ENCODE measurements around the gene C5orf15. TPM values are rescaled to one million over a fixed set of nuclear protein-coding genes. Genes with fewer than 3 reads are reported as not detected.

Gene C5orf15
- polyA plus RNA-seq, 1 donor (not counting 4 experiments of a cell fraction or from before 2014, with no cell fraction given), result 86.9 TPM

DNA sequence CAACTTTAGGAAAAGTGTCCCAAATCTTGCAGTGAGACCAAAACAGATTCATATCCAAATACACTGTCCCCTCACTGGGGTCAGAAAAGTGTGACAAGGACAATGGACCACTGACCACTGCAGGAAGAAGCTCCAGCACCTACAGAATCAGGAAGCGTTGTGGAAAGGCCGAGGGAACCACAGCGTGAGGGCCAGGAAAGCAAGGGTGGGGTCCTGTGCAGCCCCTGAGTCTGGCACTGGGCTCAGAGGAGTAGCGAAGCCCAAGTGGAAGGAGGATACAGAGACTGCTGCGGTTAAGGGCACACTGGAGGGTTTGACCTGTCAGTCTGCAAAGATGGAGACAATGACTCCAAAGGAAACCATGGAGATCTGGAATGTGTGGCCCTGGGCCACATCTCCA is 36.9 kb downstream of the C5orf15 start:
- Histone ChIP-seq H3K4me2 (ENCODE audit: control insufficient read depth, extremely low read depth, insufficient read depth, low read depth, low read length) (no peak overlapping the region), H2AFZ (ENCODE audit: control insufficient read depth, low read length) (no peak overlapping the region), H3K9me3 (ENCODE audit: control insufficient read depth, low read depth, low read length) (no peaks in the 10 kb centered on the region), H3K9me1 (ENCODE audit: control insufficient read depth, extremely low read depth, insufficient read depth, low read length) (no peaks in the 10 kb centered on the region), H3K9ac (ENCODE audit: control insufficient read depth, extremely low read depth, insufficient read depth, low read length) (no peak overlapping the region), H4K20me1 (ENCODE audit: control insufficient read depth, extremely low read depth, insufficient read depth, low read length) (no peaks in the 10 kb centered on the region), H3K36me3 (ENCODE audit: control insufficient read depth in 2 of 2, extremely low read depth in 1 of 2, insufficient read depth in 2 of 2, low read length in 2 of 2) (no peaks in the 10 kb centered on the region), H3K27ac (ENCODE audit: control insufficient read depth, insufficient read depth, low read length) (no peak overlapping the region), H3K4me3 (ENCODE audit: control insufficient read depth in 2 of 3, extremely low read depth in 1 of 3, insufficient read depth in 2 of 3, low read depth in 1 of 3, low read length in 3 of 3) (no peak overlapping the region), H3K27me3 (ENCODE audit: control insufficient read depth, extremely low read depth, insufficient read depth, low read length) (peaks cover 10% of the 10 kb centered on the region), H3K79me2 (ENCODE audit: control insufficient read depth, insufficient read depth, low read length) (no peaks in the 10 kb centered on the region), H3K4me1 (ENCODE audit: control insufficient read depth, extremely low read depth, insufficient read depth, low read length) (no peaks in the 10 kb centered on the region)
- dilution Hi-C loops (cut with MboI; ENCODE audit: extremely low pct_ligation_motif_present, low sequenced_read_pairs), result no loop called here
- no peak for TF ChIP-seq CTCF (optimal IDR thresholded peaks at IDR 0.05 in 1 of 3, IDR thresholded peaks at IDR 0.05 in 1 of 3, conservative IDR thresholded peaks at IDR 0.05 in 1 of 3; ENCODE audit: extremely low read depth in 1 of 3, insufficient read depth in 2 of 3, low read length in 3 of 3)
- no peak for TF ChIP-seq EZH2 (IDR thresholded peaks at IDR 0.05; ENCODE audit: low read length)
- FAIRE-seq (no peak), DNase-seq (ENCODE audit: low read depth, low spot score) (no peak)

GRCh38 chr5:133930813-133931090 is 37.7 kb downstream of the C5orf15 start:
- TF ChIP-seq EZH2 (IDR thresholded peaks at IDR 0.05; ENCODE audit: low read length) (no peak), CTCF (optimal IDR thresholded peaks at IDR 0.05 in 1 of 3, IDR thresholded peaks at IDR 0.05 in 1 of 3, conservative IDR thresholded peaks at IDR 0.05 in 1 of 3; ENCODE audit: extremely low read depth in 1 of 3, insufficient read depth in 2 of 3, low read length in 3 of 3) (no peak)
- FAIRE-seq (no peak), DNase-seq (ENCODE audit: low read depth, low spot score) (no peak)
- Histone ChIP-seq H3K36me3 (ENCODE audit: control insufficient read depth in 2 of 2, extremely low read depth in 1 of 2, insufficient read depth in 2 of 2, low read length in 2 of 2) (no peaks in the 10 kb centered on the region), H3K9me1 (ENCODE audit: control insufficient read depth, extremely low read depth, insufficient read depth, low read length) (no peaks in the 10 kb centered on the region), H3K4me3 (ENCODE audit: control insufficient read depth in 2 of 3, extremely low read depth in 1 of 3, insufficient read depth in 2 of 3, low read depth in 1 of 3, low read length in 3 of 3) (no peak overlapping the region), H3K4me1 (ENCODE audit: control insufficient read depth, extremely low read depth, insufficient read depth, low read length) (no peaks in the 10 kb centered on the region), H3K9ac (ENCODE audit: control insufficient read depth, extremely low read depth, insufficient read depth, low read length) (no peak overlapping the region), H3K27me3 (ENCODE audit: control insufficient read depth, extremely low read depth, insufficient read depth, low read length) (peaks cover 12% of the 10 kb centered on the region), H3K79me2 (ENCODE audit: control insufficient read depth, insufficient read depth, low read length) (no peaks in the 10 kb centered on the region), H3K27ac (ENCODE audit: control insufficient read depth, insufficient read depth, low read length) (no peak overlapping the region), H3K9me3 (ENCODE audit: control insufficient read depth, low read depth, low read length) (no peaks in the 10 kb centered on the region), H2AFZ (ENCODE audit: control insufficient read depth, low read length) (no peak overlapping the region), H4K20me1 (ENCODE audit: control insufficient read depth, extremely low read depth, insufficient read depth, low read length) (no peaks in the 10 kb centered on the region), H3K4me2 (ENCODE audit: control insufficient read depth, extremely low read depth, insufficient read depth, low read depth, low read length) (no peak overlapping the region)
- dilution Hi-C loops (cut with MboI; ENCODE audit: extremely low pct_ligation_motif_present, low sequenced_read_pairs), result no loop called here
